ENCODE measurements around the gene CIP2A.

DNA sequence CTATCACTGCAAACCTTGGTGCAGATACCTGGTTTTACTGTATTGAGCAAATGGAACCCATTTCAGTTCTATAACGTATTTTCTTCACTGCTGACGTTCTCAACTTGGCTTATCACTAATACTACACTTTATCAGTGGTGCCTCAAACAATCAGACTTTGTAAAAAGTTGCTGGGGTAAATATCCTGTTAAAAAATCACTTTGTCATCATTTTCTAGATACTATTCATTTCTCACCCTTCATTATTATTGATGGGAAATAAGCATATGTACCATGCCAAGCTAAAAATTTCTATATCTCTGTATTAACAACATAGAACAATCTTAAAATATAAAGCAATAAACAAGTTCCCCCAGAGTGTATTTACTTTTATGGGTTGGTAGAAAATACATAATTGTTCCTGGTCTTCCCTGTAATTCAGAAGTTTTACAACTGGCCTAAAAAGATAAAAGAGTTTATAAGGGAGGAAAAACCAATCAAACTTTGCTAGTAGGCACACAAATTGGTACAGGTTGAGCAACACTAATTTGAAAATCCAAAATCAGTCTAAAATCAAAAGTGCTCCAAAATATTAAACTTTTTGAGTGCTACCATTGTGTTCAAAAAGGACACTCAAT is 33.2 kb downstream of the CIP2A start:
- TF ChIP-seq, protein P1, sequence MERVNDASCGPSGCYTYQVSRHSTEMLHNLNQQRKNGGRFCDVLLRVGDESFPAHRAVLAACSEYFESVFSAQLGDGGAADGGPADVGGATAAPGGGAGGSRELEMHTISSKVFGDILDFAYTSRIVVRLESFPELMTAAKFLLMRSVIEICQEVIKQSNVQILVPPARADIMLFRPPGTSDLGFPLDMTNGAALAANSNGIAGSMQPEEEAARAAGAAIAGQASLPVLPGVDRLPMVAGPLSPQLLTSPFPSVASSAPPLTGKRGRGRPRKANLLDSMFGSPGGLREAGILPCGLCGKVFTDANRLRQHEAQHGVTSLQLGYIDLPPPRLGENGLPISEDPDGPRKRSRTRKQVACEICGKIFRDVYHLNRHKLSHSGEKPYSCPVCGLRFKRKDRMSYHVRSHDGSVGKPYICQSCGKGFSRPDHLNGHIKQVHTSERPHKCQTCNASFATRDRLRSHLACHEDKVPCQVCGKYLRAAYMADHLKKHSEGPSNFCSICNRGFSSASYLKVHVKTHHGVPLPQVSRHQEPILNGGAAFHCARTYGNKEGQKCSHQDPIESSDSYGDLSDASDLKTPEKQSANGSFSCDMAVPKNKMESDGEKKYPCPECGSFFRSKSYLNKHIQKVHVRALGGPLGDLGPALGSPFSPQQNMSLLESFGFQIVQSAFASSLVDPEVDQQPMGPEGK (CRISPR knock-in tag; IDR thresholded peaks at IDR 0.05; ENCODE audit: borderline replicate concordance), result no peak
- TF ChIP-seq ZNF8 (CRISPR knock-in tag; IDR thresholded peaks at IDR 0.05) (no peak), GLIS3 (CRISPR knock-in tag; IDR thresholded peaks at IDR 0.05) (no peak), ZNF565 (CRISPR knock-in tag; conservative IDR thresholded peaks at IDR 0.05; ENCODE audit: low read depth) (no peak), ARNTL (CRISPR knock-in tag; IDR thresholded peaks at IDR 0.05; ENCODE audit: borderline replicate concordance, low read depth) (no peak), RARB (CRISPR knock-in tag; IDR thresholded peaks at IDR 0.05) (no peak), TCF4 (CRISPR knock-in tag; IDR thresholded peaks at IDR 0.05; ENCODE audit: borderline replicate concordance) (no peak), CSDC2 (CRISPR knock-in tag; IDR thresholded peaks at IDR 0.05) (no peak), TOX (CRISPR knock-in tag; IDR thresholded peaks at IDR 0.05; ENCODE audit: borderline replicate concordance) (no peak), OSR1 (CRISPR knock-in tag; IDR thresholded peaks at IDR 0.05) (no peak), ZNF70 (CRISPR knock-in tag; IDR thresholded peaks at IDR 0.05) (no peak)
- TF ChIP-seq, protein P2, sequence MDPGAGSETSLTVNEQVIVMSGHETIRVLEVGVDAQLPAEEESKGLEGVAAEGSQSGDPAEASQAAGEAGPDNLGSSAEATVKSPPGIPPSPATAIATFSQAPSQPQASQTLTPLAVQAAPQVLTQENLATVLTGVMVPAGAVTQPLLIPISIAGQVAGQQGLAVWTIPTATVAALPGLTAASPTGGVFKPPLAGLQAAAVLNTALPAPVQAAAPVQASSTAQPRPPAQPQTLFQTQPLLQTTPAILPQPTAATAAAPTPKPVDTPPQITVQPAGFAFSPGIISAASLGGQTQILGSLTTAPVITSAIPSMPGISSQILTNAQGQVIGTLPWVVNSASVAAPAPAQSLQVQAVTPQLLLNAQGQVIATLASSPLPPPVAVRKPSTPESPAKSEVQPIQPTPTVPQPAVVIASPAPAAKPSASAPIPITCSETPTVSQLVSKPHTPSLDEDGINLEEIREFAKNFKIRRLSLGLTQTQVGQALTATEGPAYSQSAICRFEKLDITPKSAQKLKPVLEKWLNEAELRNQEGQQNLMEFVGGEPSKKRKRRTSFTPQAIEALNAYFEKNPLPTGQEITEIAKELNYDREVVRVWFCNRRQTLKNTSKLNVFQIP (CRISPR knock-in tag; IDR thresholded peaks at IDR 0.05; ENCODE audit: borderline replicate concordance, low read depth), result no peak
